NCI-H1694 treated with DMSO at 0.1 percent for 48 hours (cell line): ENCODE results near the gene HOTAIR.

Experiments
- DNase-seq: peaks from one replicate; lab custom pipeline; 2025; lab: John Stamatoyannopoulos, UW

HOTAIR gene

GRCh38 chr12:53928054-53928835, 46.5 kb downstream of the HOTAIR start:
- no peak for DNase-seq

GRCh38 chr12:53927220-53928029, 47.3 kb downstream of the HOTAIR start:
- DNase-seq, result no peak

- peak; percentile 11 for DNase-seq
Measured at GRCh38 chr12:53924521-53925405, 50.0 kb downstream of the HOTAIR start.

- no peak for DNase-seq
Measured at GRCh38 chr12:53916788-53917655, 57.7 kb downstream of the HOTAIR start.
